ENCODE results near the gene TMED5.

- TF ChIP-seq CTBP1 (IDR thresholded peaks at IDR 0.05; ENCODE audit: borderline replicate concordance) (no peak), SP1 (IDR thresholded peaks at IDR 0.05) (no peak), ZNF384 (IDR thresholded peaks at IDR 0.05) (no peak), TARDBP (IDR thresholded peaks at IDR 0.05) (no peak), BHLHE40 (IDR thresholded peaks at IDR 0.05; ENCODE audit: borderline replicate concordance) (no peak), FOXM1 (IDR thresholded peaks at IDR 0.05; ENCODE audit: borderline replicate concordance) (no peak), FOXA1 (IDR thresholded peaks at IDR 0.05) (no peak), ELF4 (IDR thresholded peaks at IDR 0.05) (no peak)
These were observed 14.2 kb upstream of the TMED5 start for GRCh38 chr1:93194231-93194990.
